Loucy (cell line): ENCODE results near the gene LCP1.

Source experiments
- H2AFZ ChIP-seq: fragments of 200-600 bp; sonication (generic); 2 replicates; pipeline ENCODE4 v1.6.0; 2016; ENCODE audit warnings: antibody characterized with exemption, mild to moderate bottlenecking, low read length, moderate library complexity
- H3F3A ChIP-seq: fragments of 200-600 bp; 2 replicates; pipeline ENCODE4 v1.6.0; 2016; ENCODE audit warnings: antibody characterized with exemption, low read depth, mild to moderate bottlenecking
- H3K27me3 ChIP-seq: fragments of 200-600 bp; sonication (generic); 2 replicates; pipeline ENCODE4 v1.6.1; 2014; ENCODE audit warnings: low read length, mild to moderate bottlenecking; ENCODE audit not compliant: insufficient read depth, poor library complexity, severe bottlenecking
- H3K36me3 ChIP-seq: fragments of 200-600 bp; sonication (generic); 2 replicates; pipeline ENCODE4 v1.6.1; 2016; ENCODE audit warnings: low read length; ENCODE audit not compliant: insufficient read depth
- H3K4me1 ChIP-seq: fragments of 200-600 bp; sonication (generic); 2 replicates; pipeline ENCODE4 v1.5.1; 2014; ENCODE audit warnings: low read length, mild to moderate bottlenecking; ENCODE audit not compliant: insufficient read depth, poor library complexity, severe bottlenecking
- H3K4me2 ChIP-seq: fragments of 200-600 bp; sonication (generic); 2 replicates; pipeline ENCODE4 v1.6.0; 2014; ENCODE audit warnings: antibody characterized with exemption, low read length, low read depth, mild to moderate bottlenecking; ENCODE audit not compliant: poor library complexity, severe bottlenecking
- H3K4me3 ChIP-seq: fragments of 200-600 bp; sonication (generic); 2 replicates; pipeline ENCODE4 v1.5.1; 2014; ENCODE audit warnings: low read length, mild to moderate bottlenecking, mixed read lengths; ENCODE audit not compliant: poor library complexity, severe bottlenecking
- H3K79me2 ChIP-seq: fragments of 200-600 bp; sonication (generic); 2 replicates; pipeline ENCODE4 v1.6.1; 2014; ENCODE audit warnings: low read length; ENCODE audit not compliant: insufficient read depth
- H3K9ac ChIP-seq: fragments of 200-600 bp; sonication (generic); 2 replicates; pipeline ENCODE4 v1.6.0; 2014; ENCODE audit warnings: mild to moderate bottlenecking, low read depth, low read length, moderate library complexity; ENCODE audit not compliant: poor library complexity, severe bottlenecking
- H3K9me2 ChIP-seq: fragments of 200-600 bp; sonication (generic); replicated peaks from 2 replicates; pipeline ENCODE4 v1.6.1; 2016; ENCODE audit warnings: low read depth, low read length, mixed read lengths
- H3K9me3 ChIP-seq: fragments of 200-600 bp; sonication (generic); 2 replicates; pipeline ENCODE4 v1.6.1; 2014; ENCODE audit warnings: mild to moderate bottlenecking, antibody characterized with exemption, low read length, low read depth; ENCODE audit not compliant: insufficient read depth
- H4K20me1 ChIP-seq: fragments of 200-600 bp; sonication (generic); 2 replicates; pipeline ENCODE4 v1.6.0; 2014; ENCODE audit warnings: antibody characterized with exemption, low read length, mild to moderate bottlenecking; ENCODE audit not compliant: insufficient read depth, poor library complexity, severe bottlenecking
- EZH2phosphoT487 ChIP-seq: fragments of 200-600 bp; IDR thresholded peaks from 2 replicates; pipeline ENCODE4 v1.6.1; 2018; ENCODE audit warnings: antibody characterized with exemption, mild to moderate bottlenecking, moderate library complexity, borderline replicate concordance
- TF ChIP-seq, protein P1 (sequence below): fragments of 200-600 bp; sonication (generic); conservative IDR thresholded peaks from 2 replicates; pipeline ENCODE4 v1.5.1; 2014; ENCODE audit warnings: mild to moderate bottlenecking, antibody characterized with exemption, low read length

The LCP1 gene

GRCh38 chr13:46129955-46130618 lies 51.9 kb downstream of the LCP1 start:
- H4K20me1 ChIP-seq = no peaks in the 10 kb centered on the region
- H3K4me3 ChIP-seq = no peak overlapping the region
- H3K4me1 ChIP-seq = peaks cover 25% of the 10 kb centered on the region
- H3K9me2 ChIP-seq = no peaks in the 10 kb centered on the region
- H3K27me3 ChIP-seq = no peaks in the 10 kb centered on the region
- H3K9ac ChIP-seq = no peak overlapping the region
- H3F3A ChIP-seq = peaks cover 15% of the 10 kb centered on the region
- H3K4me2 ChIP-seq = no peak overlapping the region
- H3K79me2 ChIP-seq = no peaks in the 10 kb centered on the region
- no peak for TF ChIP-seq EZH2phosphoT487
- TF ChIP-seq, protein P1, sequence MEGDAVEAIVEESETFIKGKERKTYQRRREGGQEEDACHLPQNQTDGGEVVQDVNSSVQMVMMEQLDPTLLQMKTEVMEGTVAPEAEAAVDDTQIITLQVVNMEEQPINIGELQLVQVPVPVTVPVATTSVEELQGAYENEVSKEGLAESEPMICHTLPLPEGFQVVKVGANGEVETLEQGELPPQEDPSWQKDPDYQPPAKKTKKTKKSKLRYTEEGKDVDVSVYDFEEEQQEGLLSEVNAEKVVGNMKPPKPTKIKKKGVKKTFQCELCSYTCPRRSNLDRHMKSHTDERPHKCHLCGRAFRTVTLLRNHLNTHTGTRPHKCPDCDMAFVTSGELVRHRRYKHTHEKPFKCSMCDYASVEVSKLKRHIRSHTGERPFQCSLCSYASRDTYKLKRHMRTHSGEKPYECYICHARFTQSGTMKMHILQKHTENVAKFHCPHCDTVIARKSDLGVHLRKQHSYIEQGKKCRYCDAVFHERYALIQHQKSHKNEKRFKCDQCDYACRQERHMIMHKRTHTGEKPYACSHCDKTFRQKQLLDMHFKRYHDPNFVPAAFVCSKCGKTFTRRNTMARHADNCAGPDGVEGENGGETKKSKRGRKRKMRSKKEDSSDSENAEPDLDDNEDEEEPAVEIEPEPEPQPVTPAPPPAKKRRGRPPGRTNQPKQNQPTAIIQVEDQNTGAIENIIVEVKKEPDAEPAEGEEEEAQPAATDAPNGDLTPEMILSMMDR = no peak
- H3K36me3 ChIP-seq = peaks cover 81% of the 10 kb centered on the region
- no peaks in the 10 kb centered on the region for H3K9me3 ChIP-seq
- no peak overlapping the region for H2AFZ ChIP-seq

DNA sequence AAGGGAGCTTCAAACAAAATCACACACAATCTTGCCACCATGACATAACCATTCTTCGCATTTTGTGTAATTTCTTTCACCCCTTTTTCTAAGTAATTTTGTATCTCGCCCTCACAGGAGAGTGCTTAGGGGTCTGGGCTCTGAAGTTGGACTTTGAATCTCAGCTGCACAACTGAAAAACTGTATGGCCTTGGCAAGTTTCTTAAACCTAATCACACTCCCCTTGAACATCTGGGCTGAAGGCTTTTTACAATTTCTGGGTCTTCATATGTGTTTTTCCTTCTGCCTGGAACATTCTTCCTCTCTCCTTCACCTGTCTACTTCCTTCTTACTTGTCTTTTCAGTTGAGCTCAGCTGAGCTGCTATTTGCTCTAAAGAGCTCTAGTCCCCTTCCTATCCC lies 52.9 kb downstream of the LCP1 start:
- no peaks in the 10 kb centered on the region for H3K9me3 ChIP-seq
- H3K4me1 ChIP-seq = peaks cover 34% of the 10 kb centered on the region
- no peaks in the 10 kb centered on the region for H3K79me2 ChIP-seq
- no peaks in the 10 kb centered on the region for H3K27me3 ChIP-seq
- H3K36me3 ChIP-seq = peaks cover 72% of the 10 kb centered on the region
- no peak overlapping the region for H3K9ac ChIP-seq
- H3F3A ChIP-seq = peaks cover 21% of the 10 kb centered on the region
- no peak overlapping the region for H2AFZ ChIP-seq
- H3K9me2 ChIP-seq = no peaks in the 10 kb centered on the region
- no peaks in the 10 kb centered on the region for H4K20me1 ChIP-seq
- no peak for TF ChIP-seq EZH2phosphoT487
- TF ChIP-seq, protein P1 = no peak
- H3K4me3 ChIP-seq = no peak overlapping the region
- H3K4me2 ChIP-seq = no peak overlapping the region

- no peaks in the 10 kb centered on the region for H3K9me3 ChIP-seq
- peaks cover 50% of the 10 kb centered on the region for H3K4me1 ChIP-seq
- no peaks in the 10 kb centered on the region for H3K9me2 ChIP-seq
- peaks cover 57% of the 10 kb centered on the region for H3K36me3 ChIP-seq
- no peak overlapping the region for H3K4me3 ChIP-seq
- peak overlapping the region; percentile 12 for H3K9ac ChIP-seq
- H4K20me1 ChIP-seq = no peaks in the 10 kb centered on the region
- peak overlapping the region; percentile 24 for H3K4me2 ChIP-seq
- H3K27me3 ChIP-seq = no peaks in the 10 kb centered on the region
- H3K79me2 ChIP-seq = 0 out of 2 replicates have a peak, but pooled peaks cover 4% of the 10 kb centered on the region
- no peak overlapping the region for H2AFZ ChIP-seq
- TF ChIP-seq EZH2phosphoT487 = no peak
- TF ChIP-seq, protein P1 = no peak
- H3F3A ChIP-seq = peaks cover 21% of the 10 kb centered on the region
Measured at GRCh38 chr13:46127358-46128023, 54.5 kb downstream of the LCP1 start.
